ENCODE data around the gene WDR76.

DNA sequence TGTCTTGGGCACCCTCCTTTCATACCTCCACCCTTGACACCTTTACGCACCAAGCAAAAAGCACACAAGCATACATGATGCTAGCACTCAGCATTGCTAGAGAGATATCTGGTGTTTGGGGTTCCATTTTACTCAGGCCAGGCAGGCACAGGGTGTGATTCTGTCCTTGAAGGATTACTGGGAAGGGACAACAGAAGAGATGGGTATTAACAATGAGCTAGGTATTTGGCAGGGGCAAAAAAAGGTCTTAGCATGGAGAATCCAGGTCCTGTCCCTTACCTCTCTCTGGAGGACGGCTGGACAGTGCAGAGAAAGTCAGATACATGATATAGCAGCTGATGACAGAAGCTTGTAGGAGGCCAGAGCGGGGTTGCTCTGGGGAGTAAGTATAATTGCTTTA is 30.2 kb upstream of the WDR76 start:
- TF ChIP-seq, protein P1, sequence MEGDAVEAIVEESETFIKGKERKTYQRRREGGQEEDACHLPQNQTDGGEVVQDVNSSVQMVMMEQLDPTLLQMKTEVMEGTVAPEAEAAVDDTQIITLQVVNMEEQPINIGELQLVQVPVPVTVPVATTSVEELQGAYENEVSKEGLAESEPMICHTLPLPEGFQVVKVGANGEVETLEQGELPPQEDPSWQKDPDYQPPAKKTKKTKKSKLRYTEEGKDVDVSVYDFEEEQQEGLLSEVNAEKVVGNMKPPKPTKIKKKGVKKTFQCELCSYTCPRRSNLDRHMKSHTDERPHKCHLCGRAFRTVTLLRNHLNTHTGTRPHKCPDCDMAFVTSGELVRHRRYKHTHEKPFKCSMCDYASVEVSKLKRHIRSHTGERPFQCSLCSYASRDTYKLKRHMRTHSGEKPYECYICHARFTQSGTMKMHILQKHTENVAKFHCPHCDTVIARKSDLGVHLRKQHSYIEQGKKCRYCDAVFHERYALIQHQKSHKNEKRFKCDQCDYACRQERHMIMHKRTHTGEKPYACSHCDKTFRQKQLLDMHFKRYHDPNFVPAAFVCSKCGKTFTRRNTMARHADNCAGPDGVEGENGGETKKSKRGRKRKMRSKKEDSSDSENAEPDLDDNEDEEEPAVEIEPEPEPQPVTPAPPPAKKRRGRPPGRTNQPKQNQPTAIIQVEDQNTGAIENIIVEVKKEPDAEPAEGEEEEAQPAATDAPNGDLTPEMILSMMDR (IDR thresholded peaks at IDR 0.05): no peak
- TF ChIP-seq POLR2A (IDR thresholded peaks at IDR 0.05) (no peak), POLR2AphosphoS5 (IDR thresholded peaks at IDR 0.05) (no peak)

Measured in prostate gland (tissue), 2 donors.